KMS-11 (cell line): ENCODE measurements around the gene RELL1.

Experiments used
- H2AFZ ChIP-seq: fragments of 200-600 bp; sonication (generic); 2 replicates; pipeline ENCODE4 v1.6.1; 2016; ENCODE audit warnings: antibody characterized with exemption, mixed run types, low read depth
- H3K27ac ChIP-seq: fragments of 200-600 bp; sonication (generic); 2 replicates; pipeline ENCODE4 v1.6.1; 2016; ENCODE audit warnings: mild to moderate bottlenecking, mixed run types
- H3K27me3 ChIP-seq: fragments of 200-600 bp; sonication (generic); 2 replicates; pipeline ENCODE4 v1.6.1; 2017; ENCODE audit warnings: mild to moderate bottlenecking, low read depth, mixed run types, moderate library complexity; ENCODE audit not compliant: insufficient read depth
- H3K36me3 ChIP-seq: fragments of 200-600 bp; sonication (generic); 2 replicates; pipeline ENCODE4 v1.6.1; 2017; ENCODE audit warnings: mild to moderate bottlenecking, mixed run types; ENCODE audit not compliant: insufficient read depth
- H3K4me1 ChIP-seq: fragments of 200-600 bp; sonication (generic); 2 replicates; pipeline ENCODE4 v1.6.1; 2016; ENCODE audit warnings: mild to moderate bottlenecking, low read depth, mixed run types; ENCODE audit not compliant: poor library complexity, severe bottlenecking
- H3K4me2 ChIP-seq: fragments of 200-600 bp; sonication (generic); 2 replicates; pipeline ENCODE4 v1.7.0; 2016; ENCODE audit warnings: mild to moderate bottlenecking, mixed run types
- H3K4me3 ChIP-seq: fragments of 200-600 bp; sonication (generic); IDR thresholded peaks from 2 replicates; pipeline ENCODE4 v1.6.1; 2017; ENCODE audit warnings: low read depth, low read length, mixed read lengths; ENCODE audit not compliant: insufficient read depth
- H3K79me2 ChIP-seq: fragments of 200-600 bp; sonication (generic); 2 replicates; pipeline ENCODE4 v1.6.1; 2016; ENCODE audit warnings: low read depth, mixed run types; ENCODE audit not compliant: insufficient read depth
- H3K9ac ChIP-seq: fragments of 200-600 bp; sonication (generic); 2 replicates; pipeline ENCODE4 v1.6.1; 2016; ENCODE audit warnings: mild to moderate bottlenecking, mixed run types
- H4K20me1 ChIP-seq: fragments of 200-600 bp; sonication (generic); 2 replicates; pipeline ENCODE4 v1.6.1; 2016; ENCODE audit warnings: mild to moderate bottlenecking, mixed run types; ENCODE audit not compliant: insufficient read depth
- CTCF ChIP-seq: fragments of 200-600 bp; sonication (generic); conservative IDR thresholded peaks from 2 replicates; pipeline ENCODE4 v1.6.1; 2017; ENCODE audit warnings: low read depth, mild to moderate bottlenecking, antibody characterized with exemption, low read length, moderate library complexity, mixed read lengths

The RELL1 gene, protein sequence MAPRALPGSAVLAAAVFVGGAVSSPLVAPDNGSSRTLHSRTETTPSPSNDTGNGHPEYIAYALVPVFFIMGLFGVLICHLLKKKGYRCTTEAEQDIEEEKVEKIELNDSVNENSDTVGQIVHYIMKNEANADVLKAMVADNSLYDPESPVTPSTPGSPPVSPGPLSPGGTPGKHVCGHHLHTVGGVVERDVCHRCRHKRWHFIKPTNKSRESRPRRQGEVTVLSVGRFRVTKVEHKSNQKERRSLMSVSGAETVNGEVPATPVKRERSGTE

DNA sequence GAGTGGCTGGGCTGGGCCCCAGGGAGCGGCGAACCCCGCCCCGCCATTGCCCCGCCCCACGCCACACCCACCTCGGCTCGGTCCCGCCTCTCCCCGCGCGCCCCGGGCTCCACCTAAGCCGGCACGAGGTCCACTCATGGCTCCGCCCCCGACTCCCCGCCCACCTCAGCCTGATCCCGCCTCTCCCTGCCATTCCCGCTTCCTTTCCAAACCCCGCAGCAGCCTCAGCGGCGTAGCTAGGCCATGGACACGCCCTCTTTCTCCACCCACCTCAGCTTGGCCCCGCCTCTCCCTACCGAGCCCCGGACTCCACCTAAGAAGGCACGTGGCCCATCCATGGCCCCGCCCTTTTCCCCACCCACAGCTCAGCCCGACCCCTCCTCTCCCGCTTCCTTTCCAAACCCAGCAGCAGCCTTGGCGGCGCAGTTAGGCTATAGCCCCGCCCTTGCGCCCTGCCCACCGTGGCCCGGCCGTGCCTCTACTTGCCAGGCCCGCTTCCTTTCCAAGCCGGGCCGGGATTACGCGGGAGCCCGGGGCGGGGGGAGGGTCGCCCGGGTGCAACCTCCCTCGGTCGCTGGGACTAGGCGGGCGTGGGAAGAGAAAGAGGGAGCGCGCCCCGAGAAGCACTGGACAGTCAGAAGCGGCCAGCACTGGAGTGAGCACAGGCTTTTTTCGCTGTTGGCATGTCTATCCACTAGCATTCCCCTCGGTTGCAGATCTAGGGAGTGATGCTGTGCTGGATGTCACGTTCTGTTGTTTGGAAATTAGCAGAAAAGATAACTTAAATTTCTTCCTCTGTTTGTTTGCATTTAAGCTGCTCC, at the start of gene RELL1:
Gene RELL1 (minus strand): TSS at position 4 of the 821 bp plus-strand sequence. CDS start 89 bp downstream, outside the sequence.
- H3K27me3 ChIP-seq, result no peaks in the 10 kb centered on the region
- H3K4me2 ChIP-seq, result peak within 1 kb of the TSS; percentile 54
- H4K20me1 ChIP-seq, result no peaks in the 10 kb centered on the region
- peak within 1 kb of the TSS; percentile 31; the same call in 1 of the 2 replicates for H3K27ac ChIP-seq
- H3K4me1 ChIP-seq, result peaks cover 25% of the 10 kb centered on the region
- H2AFZ ChIP-seq, result peak within 1 kb of the TSS; percentile 90
- H3K4me3 ChIP-seq, result no peak within 1 kb of the TSS
- no peaks in the 10 kb centered on the region for H3K79me2 ChIP-seq
- H3K36me3 ChIP-seq, result no peaks in the 10 kb centered on the region
- peak within 1 kb of the TSS; percentile 57; the same call in 1 of the 2 replicates for H3K9ac ChIP-seq
- no peak for TF ChIP-seq CTCF

GRCh38 chr4:37735578-37735977, 49.4 kb upstream of the RELL1 start:
- Histone ChIP-seq H3K27me3 (no peaks in the 10 kb centered on the region), H3K9ac (no peak overlapping the region), H3K36me3 (no peaks in the 10 kb centered on the region), H3K4me3 (no peak overlapping the region), H2AFZ (no peak overlapping the region), H3K4me2 (no peak overlapping the region), H3K27ac (no peak overlapping the region), H4K20me1 (no peaks in the 10 kb centered on the region), H3K4me1 (no peaks in the 10 kb centered on the region), H3K79me2 (no peaks in the 10 kb centered on the region)
- no peak for TF ChIP-seq CTCF

DNA sequence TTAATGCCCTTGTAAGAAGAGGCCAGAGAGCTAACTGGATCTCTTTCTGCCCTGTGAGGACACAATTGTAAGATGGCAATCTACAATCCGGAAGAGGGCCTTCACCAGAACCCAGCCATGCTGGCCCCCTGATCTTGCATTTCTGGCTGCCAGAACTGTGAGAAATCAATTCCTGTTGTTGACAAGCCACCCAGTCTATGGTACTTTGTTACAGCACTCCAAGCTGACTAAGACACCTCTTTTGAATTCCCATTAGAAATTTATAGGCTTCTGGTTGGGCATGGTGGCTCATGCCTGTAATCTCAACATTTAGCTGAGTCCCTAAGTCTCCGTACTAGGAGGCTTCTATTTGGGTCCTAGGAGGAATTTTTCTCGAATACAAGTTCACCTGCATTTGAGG, 48.8 kb upstream of the RELL1 start:
- H2AFZ ChIP-seq, result no peak overlapping the region
- no peaks in the 10 kb centered on the region for H4K20me1 ChIP-seq
- no peak overlapping the region for H3K27ac ChIP-seq
- H3K79me2 ChIP-seq, result no peaks in the 10 kb centered on the region
- TF ChIP-seq CTCF, result no peak
- H3K4me2 ChIP-seq, result no peak overlapping the region
- no peaks in the 10 kb centered on the region for H3K27me3 ChIP-seq
- no peaks in the 10 kb centered on the region for H3K36me3 ChIP-seq
- no peak overlapping the region for H3K4me3 ChIP-seq
- H3K9ac ChIP-seq, result no peak overlapping the region
- no peaks in the 10 kb centered on the region for H3K4me1 ChIP-seq

DNA sequence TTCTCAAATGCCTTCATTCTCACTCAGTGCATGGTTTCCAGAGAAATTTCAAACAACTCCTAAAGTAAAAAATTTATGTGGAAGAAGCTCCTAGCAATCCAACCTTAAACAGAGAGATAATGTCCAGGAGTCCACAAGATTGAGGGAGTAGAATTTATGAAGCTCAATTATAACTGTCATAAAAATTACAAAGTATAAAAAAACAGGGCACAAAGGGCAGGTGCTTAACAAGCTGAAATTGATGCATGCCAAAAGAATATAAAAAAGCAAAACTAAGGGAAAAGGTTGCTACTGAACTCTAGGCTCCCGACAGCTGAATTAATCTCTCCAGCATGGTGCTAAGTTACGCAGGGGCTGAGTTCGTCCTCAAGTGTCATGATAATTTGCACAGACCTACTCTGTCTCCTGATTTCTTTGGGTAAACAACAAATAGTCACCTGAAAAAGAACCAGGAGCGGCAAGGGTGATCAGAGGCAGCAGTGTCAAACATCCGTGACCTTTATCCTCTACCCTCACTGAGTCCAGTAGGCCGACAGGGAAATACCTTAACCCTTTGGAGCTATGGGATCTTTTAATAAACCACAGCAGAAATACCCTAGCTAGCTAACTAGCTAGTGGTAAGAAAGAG, 47.2 kb upstream of the RELL1 start:
- no peaks in the 10 kb centered on the region for H3K4me1 ChIP-seq
- H3K9ac ChIP-seq, result no peak overlapping the region
- no peak overlapping the region for H3K4me3 ChIP-seq
- H3K36me3 ChIP-seq, result no peaks in the 10 kb centered on the region
- H3K4me2 ChIP-seq, result no peak overlapping the region
- H3K79me2 ChIP-seq, result no peaks in the 10 kb centered on the region
- H4K20me1 ChIP-seq, result no peaks in the 10 kb centered on the region
- no peak overlapping the region for H3K27ac ChIP-seq
- no peaks in the 10 kb centered on the region for H3K27me3 ChIP-seq
- H2AFZ ChIP-seq, result no peak overlapping the region
- TF ChIP-seq CTCF, result no peak
